ENCODE results near the gene AGR2. TPM values are rescaled to one million over a fixed set of nuclear protein-coding genes. Genes with fewer than 3 reads are reported as not detected.
A peak's percentile ranks its signal among the peaks of the same experiment; 100 is the strongest.

Gene AGR2
- total RNA-seq, 1 experiment from 2014 or later, result not detected

- Histone ChIP-seq H3K27me3 (no peaks in the 10 kb centered on the region), H3K27ac (no peak overlapping the region), H3K36me3 (no peaks in the 10 kb centered on the region), H3K9me3 (replicated peaks) (no peaks in the 10 kb centered on the region), H3K4me1 (no peaks in the 10 kb centered on the region), H3K4me3 (no peak overlapping the region)
- peak; percentile 8 to 64 for DNase-seq
These were observed 3.7 kb downstream of the AGR2 start for GRCh38 chr7:16801111-16801542.

GRCh38 chr7:16795624-16796023 lies 9.2 kb downstream of the AGR2 start:
- Histone ChIP-seq H3K27me3 (no peaks in the 10 kb centered on the region), H3K36me3 (no peaks in the 10 kb centered on the region), H3K4me3 (no peak overlapping the region), H3K27ac (no peak overlapping the region), H3K4me1 (no peaks in the 10 kb centered on the region), H3K9me3 (replicated peaks) (no peaks in the 10 kb centered on the region)
- DNase-seq, result no peak

GRCh38 chr7:16794986-16795385 lies 9.8 kb downstream of the AGR2 start:
- no peaks in the 10 kb centered on the region for H3K36me3 ChIP-seq
- no peak for DNase-seq
- no peak overlapping the region for H3K27ac ChIP-seq
- no peak overlapping the region for H3K4me3 ChIP-seq
- no peaks in the 10 kb centered on the region for H3K9me3 ChIP-seq (replicated peaks)
- H3K4me1 ChIP-seq, result no peaks in the 10 kb centered on the region
- H3K27me3 ChIP-seq, result no peaks in the 10 kb centered on the region

- no peak overlapping the region for H3K4me3 ChIP-seq
- H3K9me3 ChIP-seq (replicated peaks), result no peaks in the 10 kb centered on the region
- DNase-seq, result no peak
- H3K27me3 ChIP-seq, result no peaks in the 10 kb centered on the region
- H3K36me3 ChIP-seq, result no peaks in the 10 kb centered on the region
- no peaks in the 10 kb centered on the region for H3K4me1 ChIP-seq
- H3K27ac ChIP-seq, result no peak overlapping the region
These were observed 12.7 kb downstream of the AGR2 start for GRCh38 chr7:16791905-16792698.

- no peak overlapping the region for H3K27ac ChIP-seq
- DNase-seq, result no peak
- H3K4me3 ChIP-seq, result no peak overlapping the region
- H3K27me3 ChIP-seq, result no peaks in the 10 kb centered on the region
- no peaks in the 10 kb centered on the region for H3K4me1 ChIP-seq
- H3K9me3 ChIP-seq (replicated peaks), result no peaks in the 10 kb centered on the region
- H3K36me3 ChIP-seq, result no peaks in the 10 kb centered on the region
These were observed 13.7 kb downstream of the AGR2 start for GRCh38 chr7:16791071-16791470.

- DNase-seq, result no peak
- Histone ChIP-seq H3K36me3 (no peaks in the 10 kb centered on the region), H3K9me3 (replicated peaks) (no peaks in the 10 kb centered on the region), H3K27me3 (no peaks in the 10 kb centered on the region), H3K27ac (no peak overlapping the region), H3K4me3 (no peak overlapping the region), H3K4me1 (no peaks in the 10 kb centered on the region)
These were observed 17.7 kb downstream of the AGR2 start for GRCh38 chr7:16787127-16787526.

GRCh38 chr7:16786257-16786656 lies 18.5 kb downstream of the AGR2 start:
- no peak for DNase-seq
- H3K36me3 ChIP-seq, result no peaks in the 10 kb centered on the region
- no peaks in the 10 kb centered on the region for H3K4me1 ChIP-seq
- no peaks in the 10 kb centered on the region for H3K27me3 ChIP-seq
- H3K9me3 ChIP-seq (replicated peaks), result no peaks in the 10 kb centered on the region
- no peak overlapping the region for H3K27ac ChIP-seq
- no peak overlapping the region for H3K4me3 ChIP-seq

- DNase-seq, result no peak
- H3K9me3 ChIP-seq (replicated peaks), result no peaks in the 10 kb centered on the region
- no peak overlapping the region for H3K27ac ChIP-seq
These were observed 19.0 kb downstream of the AGR2 start for GRCh38 chr7:16785846-16786245.

GRCh38 chr7:16785321-16785720 lies 19.5 kb downstream of the AGR2 start:
- Histone ChIP-seq H3K36me3 (no peaks in the 10 kb centered on the region), H3K27ac (no peak overlapping the region)
- no peak for DNase-seq

More at GRCh38 chr7:16785846-16786245, 19.0 kb downstream of the AGR2 start:
- Histone ChIP-seq H3K4me1 (no peaks in the 10 kb centered on the region), H3K4me3 (no peak overlapping the region), H3K36me3 (no peaks in the 10 kb centered on the region), H3K27me3 (no peaks in the 10 kb centered on the region)

GRCh38 chr7:16780596-16780995 lies 24.2 kb downstream of the AGR2 start:
- H3K4me1 ChIP-seq, result no peaks in the 10 kb centered on the region
- no peak overlapping the region for H3K27ac ChIP-seq

More at GRCh38 chr7:16785321-16785720, 19.5 kb downstream of the AGR2 start:
- Histone ChIP-seq H3K4me1 (no peaks in the 10 kb centered on the region), H3K9me3 (replicated peaks) (no peaks in the 10 kb centered on the region), H3K27me3 (no peaks in the 10 kb centered on the region), H3K4me3 (no peak overlapping the region)

GRCh38 chr7:16779051-16779450 lies 25.7 kb downstream of the AGR2 start:
- Histone ChIP-seq H3K9me3 (replicated peaks) (no peaks in the 10 kb centered on the region), H3K27me3 (no peaks in the 10 kb centered on the region), H3K27ac (no peak overlapping the region), H3K36me3 (no peaks in the 10 kb centered on the region; the same call in 1 of the 2 replicates), H3K4me1 (no peaks in the 10 kb centered on the region), H3K4me3 (no peak overlapping the region)
- DNase-seq, result no peak

More at GRCh38 chr7:16780596-16780995, 24.2 kb downstream of the AGR2 start:
- H3K4me3 ChIP-seq, result no peak overlapping the region
- no peaks in the 10 kb centered on the region for H3K27me3 ChIP-seq
- no peak for DNase-seq
- no peaks in the 10 kb centered on the region for H3K36me3 ChIP-seq
- H3K9me3 ChIP-seq (replicated peaks), result no peaks in the 10 kb centered on the region

GRCh38 chr7:16778476-16778875 lies 26.3 kb downstream of the AGR2 start:
- Histone ChIP-seq H3K27ac (no peak overlapping the region), H3K9me3 (replicated peaks) (no peaks in the 10 kb centered on the region), H3K4me3 (no peak overlapping the region), H3K27me3 (no peaks in the 10 kb centered on the region), H3K4me1 (no peaks in the 10 kb centered on the region), H3K36me3 (no peaks in the 10 kb centered on the region; the same call in 1 of the 2 replicates)
- DNase-seq, result no peak

- H3K4me1 ChIP-seq, result no peaks in the 10 kb centered on the region
- H3K9me3 ChIP-seq (replicated peaks), result no peaks in the 10 kb centered on the region
- H3K4me3 ChIP-seq, result no peak overlapping the region
- no peaks in the 10 kb centered on the region for H3K27me3 ChIP-seq
- H3K27ac ChIP-seq, result no peak overlapping the region
- no peaks in the 10 kb centered on the region; the same call in 1 of the 2 replicates for H3K36me3 ChIP-seq
- DNase-seq, result no peak
These were observed 28.7 kb downstream of the AGR2 start for GRCh38 chr7:16776053-16776452.

GRCh38 chr7:16774986-16775385 lies 29.8 kb downstream of the AGR2 start:
- no peak overlapping the region for H3K4me3 ChIP-seq
- H3K27me3 ChIP-seq, result no peaks in the 10 kb centered on the region
- H3K27ac ChIP-seq, result no peak overlapping the region
- DNase-seq, result no peak
- no peaks in the 10 kb centered on the region; the same call in 1 of the 2 replicates for H3K36me3 ChIP-seq
- H3K9me3 ChIP-seq (replicated peaks), result no peaks in the 10 kb centered on the region
- H3K4me1 ChIP-seq, result no peaks in the 10 kb centered on the region

- Histone ChIP-seq H3K4me1 (no peaks in the 10 kb centered on the region), H3K27me3 (no peaks in the 10 kb centered on the region), H3K9me3 (replicated peaks) (no peaks in the 10 kb centered on the region), H3K4me3 (no peak overlapping the region), H3K36me3 (no peaks in the 10 kb centered on the region; the same call in 1 of the 2 replicates), H3K27ac (no peak overlapping the region)
- DNase-seq, result no peak
These were observed 30.5 kb downstream of the AGR2 start for GRCh38 chr7:16774294-16774693.

- Histone ChIP-seq H3K27ac (no peak overlapping the region), H3K4me1 (no peaks in the 10 kb centered on the region), H3K27me3 (no peaks in the 10 kb centered on the region), H3K36me3 (no peaks in the 10 kb centered on the region; the same call in 1 of the 2 replicates), H3K4me3 (no peak overlapping the region), H3K9me3 (replicated peaks) (no peaks in the 10 kb centered on the region)
- no peak for DNase-seq
These were observed 30.9 kb downstream of the AGR2 start for GRCh38 chr7:16773884-16774283.
